Osteoblast (primary cell): ENCODE data around the gene CRAT. TPM values are rescaled to one million over a fixed set of nuclear protein-coding genes. Genes with fewer than 3 reads are reported as not detected.

Experiments
- DNase-seq: peaks from one replicate; pipeline ENCODE4 v3.0.0; 2011; ENCODE audit warnings: low spot score, mixed read lengths; ENCODE audit not compliant: insufficient read length; ENCODE audit errors: missing footprints
- H2AFZ ChIP-seq: 2 replicates; pipeline ENCODE4 v1.6.0; 2011; ENCODE audit warnings: mild to moderate bottlenecking, low read length
- H3K27ac ChIP-seq: 2 replicates; pipeline ENCODE4 v1.5.1; 2011; ENCODE audit warnings: mild to moderate bottlenecking, low read depth, low read length, moderate library complexity
- H3K27me3 ChIP-seq: 2 replicates; pipeline ENCODE4 v1.6.0; 2012; ENCODE audit warnings: mild to moderate bottlenecking, control low read depth, inconsistent platforms, low read length, moderate library complexity; ENCODE audit not compliant: insufficient read depth
- H3K36me3 ChIP-seq: 2 replicates; pipeline ENCODE4 v1.5.1; 2011; ENCODE audit warnings: mild to moderate bottlenecking, low read length, control low read depth, moderate library complexity; ENCODE audit not compliant: insufficient read depth
- H3K4me1 ChIP-seq: 2 replicates; pipeline ENCODE4 v1.5.1; 2011; ENCODE audit warnings: mild to moderate bottlenecking, low read length, control low read depth, moderate library complexity; ENCODE audit not compliant: insufficient read depth
- H3K4me2 ChIP-seq: 2 replicates; pipeline ENCODE4 v1.6.0; 2011; ENCODE audit warnings: mild to moderate bottlenecking, low read length; ENCODE audit not compliant: insufficient read depth
- H3K4me3 ChIP-seq: fragments of 200-600 bp; sonication (generic); 3 replicates; pipeline ENCODE4 v1.5.1; 2012; ENCODE audit warnings: mild to moderate bottlenecking, low read length, inconsistent platforms; ENCODE audit not compliant: insufficient read depth
- H3K79me2 ChIP-seq: 2 replicates; pipeline ENCODE4 v1.6.0; 2012; ENCODE audit warnings: mild to moderate bottlenecking, low read length, control low read depth, inconsistent platforms; ENCODE audit not compliant: insufficient read depth
- H3K9me3 ChIP-seq: 2 replicates; pipeline ENCODE4 v1.5.1; 2011; ENCODE audit warnings: low read depth, low read length, control low read depth
- H4K20me1 ChIP-seq: 2 replicates; pipeline ENCODE4 v1.6.0; 2012; ENCODE audit warnings: mild to moderate bottlenecking, low read length, control low read depth; ENCODE audit not compliant: insufficient read depth
- CTCF ChIP-seq: IDR thresholded peaks from 2 replicates; pipeline ENCODE4 v1.5.1; 2011; ENCODE audit warnings: mild to moderate bottlenecking, low read depth, low read length, moderate library complexity; ENCODE audit errors: extremely low read depth
- total RNA-seq: library from RNA; depleted of rRNA; stranded (reverse); fragments of >200 nt; gene quantifications from 2 replicates; pipeline ENCODE4 v1.2.3, GENCODE V29; 2012

Gene CRAT
- total RNA-seq, 1 donor: 79.6 TPM

DNA sequence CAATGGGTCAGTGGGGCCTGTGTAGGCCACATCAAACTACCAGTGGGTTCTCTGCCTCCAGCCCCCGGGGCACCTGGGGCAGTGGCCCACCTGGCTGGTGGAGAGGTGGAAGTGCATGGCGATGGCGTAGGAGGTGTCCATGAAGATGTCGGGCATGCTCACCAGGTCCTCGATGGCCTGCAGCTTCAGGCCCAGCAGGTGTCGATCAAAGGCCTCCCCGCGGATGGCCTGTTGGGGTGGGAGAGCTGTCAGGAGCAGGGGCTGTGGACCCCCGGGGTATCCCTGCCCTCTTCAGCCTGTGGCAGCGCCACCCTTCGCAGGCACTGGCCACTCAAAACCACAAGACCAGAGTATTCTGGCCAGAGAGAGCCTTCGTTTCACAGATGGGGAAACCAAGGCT is 14.7 kb downstream of the CRAT start:
- no peaks in the 10 kb centered on the region for H3K79me2 ChIP-seq
- no peak overlapping the region for H3K4me3 ChIP-seq
- no peaks in the 10 kb centered on the region for H4K20me1 ChIP-seq
- no peak for TF ChIP-seq CTCF
- peak; percentile 54 for DNase-seq
- H3K4me1 ChIP-seq: no peaks in the 10 kb centered on the region
- peaks cover 8% of the 10 kb centered on the region for H3K36me3 ChIP-seq
- no peaks in the 10 kb centered on the region for H3K27me3 ChIP-seq
- no peak overlapping the region for H3K27ac ChIP-seq
- no peak overlapping the region for H3K4me2 ChIP-seq
- H2AFZ ChIP-seq: no peak overlapping the region
- no peaks in the 10 kb centered on the region for H3K9me3 ChIP-seq

- DNase-seq: peak; percentile 38
- TF ChIP-seq CTCF: no peak
- Histone ChIP-seq H4K20me1 (no peaks in the 10 kb centered on the region), H3K4me3 (no peak overlapping the region), H3K27me3 (no peaks in the 10 kb centered on the region), H3K9me3 (no peaks in the 10 kb centered on the region), H3K4me2 (no peak overlapping the region), H3K27ac (no peak overlapping the region), H2AFZ (no peak overlapping the region), H3K4me1 (no peaks in the 10 kb centered on the region), H3K79me2 (no peaks in the 10 kb centered on the region), H3K36me3 (peaks cover 10% of the 10 kb centered on the region)
Observed at GRCh38 chr9:129095170-129095667, 15.4 kb downstream of the CRAT start.

GRCh38 chr9:129094387-129095169 is 16.0 kb downstream of the CRAT start:
- Histone ChIP-seq H3K4me1 (no peaks in the 10 kb centered on the region), H3K27ac (no peak overlapping the region), H2AFZ (no peak overlapping the region), H3K9me3 (no peaks in the 10 kb centered on the region), H4K20me1 (no peaks in the 10 kb centered on the region), H3K36me3 (peaks cover 11% of the 10 kb centered on the region), H3K27me3 (no peaks in the 10 kb centered on the region), H3K4me3 (no peak overlapping the region), H3K4me2 (no peak overlapping the region), H3K79me2 (no peaks in the 10 kb centered on the region)
- no peak for TF ChIP-seq CTCF
- peak; percentile 83 for DNase-seq

- H3K4me2 ChIP-seq: no peak overlapping the region
- no peaks in the 10 kb centered on the region for H3K9me3 ChIP-seq
- H3K4me1 ChIP-seq: no peaks in the 10 kb centered on the region
- peaks cover 11% of the 10 kb centered on the region for H3K36me3 ChIP-seq
- H4K20me1 ChIP-seq: no peaks in the 10 kb centered on the region
- no peak overlapping the region for H3K4me3 ChIP-seq
- no peaks in the 10 kb centered on the region for H3K27me3 ChIP-seq
- TF ChIP-seq CTCF: no peak
- DNase-seq: peak; percentile 72
- no peaks in the 10 kb centered on the region for H3K79me2 ChIP-seq
- H2AFZ ChIP-seq: no peak overlapping the region
- no peak overlapping the region for H3K27ac ChIP-seq
Observed at GRCh38 chr9:129093602-129094386, 16.8 kb downstream of the CRAT start.
